Measurements from ENCODE around the gene PTPN5.

DNA sequence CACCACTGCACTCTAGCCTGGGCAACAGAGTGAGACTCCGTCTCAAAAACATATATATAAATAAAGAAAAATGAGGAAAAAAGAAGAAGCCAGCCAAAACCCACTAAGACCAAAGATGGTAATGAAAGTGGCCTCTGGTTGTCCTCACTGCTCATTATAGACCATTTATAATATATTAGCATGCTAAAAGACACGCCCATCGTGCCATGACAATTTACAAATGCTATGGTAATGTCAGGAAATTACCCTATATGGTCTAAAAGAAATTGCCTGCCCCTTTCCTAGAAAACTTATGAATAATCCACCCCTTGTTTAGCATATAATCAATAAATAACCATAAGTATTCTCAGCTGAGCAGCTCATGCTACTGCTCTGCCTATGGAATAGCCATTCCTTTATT is 109.1 kb downstream of the PTPN5 start:
- no peak for TF ChIP-seq ZC3H10 (CRISPR knock-in tag; IDR thresholded peaks at IDR 0.05)
- no peak for TF ChIP-seq ARNTL (CRISPR knock-in tag; IDR thresholded peaks at IDR 0.05; ENCODE audit: borderline replicate concordance, low read depth)
- TF ChIP-seq ZNF8 (CRISPR knock-in tag; IDR thresholded peaks at IDR 0.05) = no peak

Data from SK-N-SH treated with all-trans-retinoic acid at 6 μM for 48 hours (cell line).